Activated CD4-positive, alpha-beta T cell treated with anti-CD3 and anti-CD28 coated beads, Interleukin-2, amount 50 U/mL, for 4 hours (primary cell): ENCODE data around the gene FOXD1.
"Not testable (repeated sequence)": the region's sequence is repeated elsewhere in the genome, so short reads cannot be mapped to it uniquely, and the experiment has no call there.

Source experiments
- DNase-seq, 2 experiments: peaks; one replicate each; pipeline ENCODE4 v3.0.0-alpha.2; 2020

The FOXD1 gene

GRCh38 chr5:73460133-73460532 lies 11.6 kb upstream of the FOXD1 start:
- no peak for DNase-seq

- no peak for DNase-seq
Observed at GRCh38 chr5:73459366-73459765, 10.8 kb upstream of the FOXD1 start.

DNA sequence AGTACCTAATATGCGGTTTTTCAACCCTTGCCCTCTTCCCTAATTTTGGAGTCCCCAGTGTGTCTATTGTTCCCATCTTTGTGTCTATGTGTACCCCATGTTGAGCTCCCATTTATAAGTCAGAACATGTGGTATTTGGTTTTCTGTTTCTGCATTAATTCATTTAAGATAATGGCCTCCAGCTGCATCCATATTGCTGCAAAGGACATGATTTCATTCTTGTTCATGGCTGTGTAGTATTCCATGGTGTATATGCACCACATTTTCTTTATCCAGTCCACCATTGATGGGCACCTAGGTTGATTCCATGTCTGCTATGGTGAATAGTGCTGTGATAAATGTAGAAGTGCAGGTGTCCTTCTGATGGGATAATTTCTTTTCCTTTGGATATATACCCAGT lies 7.9 kb upstream of the FOXD1 start:
- DNase-seq = not testable (repeated sequence)

- no peak for DNase-seq
Observed at GRCh38 chr5:73454379-73455036, 5.9 kb upstream of the FOXD1 start.

DNA sequence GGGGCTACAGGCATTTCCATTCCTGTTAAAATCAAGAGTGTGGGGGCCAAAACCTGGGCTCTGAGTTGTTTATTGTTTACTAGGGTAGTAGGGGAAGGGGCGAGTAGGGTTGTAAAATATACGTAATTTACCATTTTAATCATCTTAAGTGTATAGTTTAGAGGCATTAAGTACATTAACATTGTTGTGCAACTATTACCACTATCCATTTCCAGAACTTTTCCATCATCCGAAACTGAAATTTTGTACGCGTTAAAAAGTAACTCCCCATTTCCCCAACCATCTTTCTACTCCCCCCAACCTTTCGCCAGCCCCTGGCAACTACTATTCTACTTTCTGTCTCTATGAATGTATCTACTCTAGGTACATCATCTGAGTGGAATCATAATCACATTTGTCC lies 3.6 kb upstream of the FOXD1 start:
- no peak for DNase-seq

DNA sequence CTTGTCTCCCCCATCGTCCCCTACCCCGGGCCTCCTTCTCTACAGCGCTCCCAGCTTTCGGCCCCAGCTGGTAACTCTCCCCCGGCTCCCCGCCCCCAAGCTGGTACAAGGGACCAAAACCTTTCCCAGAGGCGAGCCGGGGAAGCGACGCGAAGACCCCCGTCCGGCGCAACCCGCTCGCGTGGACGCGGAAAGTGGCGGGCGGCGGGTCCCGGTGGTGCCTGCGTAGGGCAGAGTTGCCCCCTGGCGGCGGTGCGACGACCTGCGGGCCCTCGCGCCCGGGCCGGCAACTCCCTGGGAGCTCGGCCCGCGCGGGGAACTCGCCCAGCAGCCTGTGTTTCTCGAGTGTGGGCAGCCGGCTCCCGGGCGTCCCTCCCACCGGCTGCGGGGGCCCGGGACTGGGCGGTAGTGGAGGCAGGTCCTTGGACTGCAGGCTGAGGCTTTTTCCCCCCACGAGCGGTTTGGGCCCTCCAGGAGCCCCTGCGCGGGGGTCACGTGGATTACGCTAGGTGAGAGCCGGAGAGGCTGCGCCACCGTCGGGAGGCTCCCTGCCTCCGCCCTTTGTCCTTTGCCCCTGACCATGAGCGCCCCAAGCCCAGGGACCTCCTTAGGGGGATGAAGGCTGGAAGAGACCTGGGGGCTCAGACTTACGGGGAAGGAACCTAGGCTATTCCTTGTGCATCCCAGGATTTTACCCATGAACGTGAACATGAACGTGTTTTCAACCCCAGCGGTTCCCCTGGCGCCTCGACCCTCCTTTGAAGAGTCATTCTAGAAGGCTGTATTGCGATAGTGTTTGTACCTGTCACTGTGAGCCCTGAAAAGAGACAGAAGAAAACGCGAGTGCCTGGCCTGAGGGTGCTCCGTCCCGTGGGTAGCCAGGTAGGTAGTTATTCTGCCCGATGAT lies 2.9 kb upstream of the FOXD1 start:
- DNase-seq = peak; percentile 54 to 57

DNA sequence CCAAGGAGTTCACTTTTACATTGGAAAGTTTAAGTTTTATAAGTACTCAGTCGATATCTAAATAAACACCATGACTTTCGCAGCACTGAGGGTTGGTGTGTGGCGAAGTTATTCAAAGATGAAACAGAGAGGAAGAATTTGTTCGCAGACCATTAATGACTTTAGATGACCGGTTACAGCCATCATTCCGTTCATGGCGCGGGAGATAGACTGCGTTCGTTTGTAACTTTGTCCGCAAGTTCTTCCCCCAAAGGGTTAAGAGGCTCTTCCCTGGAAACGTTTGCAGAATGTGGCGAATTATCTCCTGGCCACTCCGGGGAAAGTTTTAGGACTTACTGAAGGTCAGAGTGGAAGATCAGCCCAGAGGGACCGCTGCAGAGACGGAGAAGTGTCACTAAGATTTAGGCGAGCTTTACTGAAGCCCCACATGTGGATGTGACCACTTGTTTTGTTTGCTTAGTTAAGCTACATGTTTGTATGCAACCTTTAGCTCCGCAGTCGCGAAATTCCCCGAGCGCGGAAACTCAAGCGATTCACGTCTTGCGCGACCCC lies 2.2 kb upstream of the FOXD1 start:
- DNase-seq = no peak

DNA sequence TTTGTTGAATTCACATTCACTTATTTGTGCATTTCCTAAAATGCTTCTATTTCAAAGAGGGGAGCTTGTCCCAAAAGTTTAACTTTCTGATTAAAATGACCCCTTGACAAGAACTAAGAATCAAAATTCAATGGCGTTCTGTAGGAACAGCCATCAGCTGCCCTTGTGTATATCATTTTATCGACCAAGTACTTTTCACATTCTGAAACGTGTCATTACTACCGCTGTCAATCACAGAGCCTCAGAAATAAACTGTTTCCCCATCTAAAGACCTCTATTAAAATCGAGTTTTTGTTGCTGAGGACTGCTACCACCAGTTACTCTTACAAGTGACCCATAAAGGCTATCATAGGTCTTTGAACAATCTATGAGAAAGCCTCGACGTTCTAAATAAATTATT lies 1.6 kb upstream of the FOXD1 start:
- DNase-seq = no peak

DNA sequence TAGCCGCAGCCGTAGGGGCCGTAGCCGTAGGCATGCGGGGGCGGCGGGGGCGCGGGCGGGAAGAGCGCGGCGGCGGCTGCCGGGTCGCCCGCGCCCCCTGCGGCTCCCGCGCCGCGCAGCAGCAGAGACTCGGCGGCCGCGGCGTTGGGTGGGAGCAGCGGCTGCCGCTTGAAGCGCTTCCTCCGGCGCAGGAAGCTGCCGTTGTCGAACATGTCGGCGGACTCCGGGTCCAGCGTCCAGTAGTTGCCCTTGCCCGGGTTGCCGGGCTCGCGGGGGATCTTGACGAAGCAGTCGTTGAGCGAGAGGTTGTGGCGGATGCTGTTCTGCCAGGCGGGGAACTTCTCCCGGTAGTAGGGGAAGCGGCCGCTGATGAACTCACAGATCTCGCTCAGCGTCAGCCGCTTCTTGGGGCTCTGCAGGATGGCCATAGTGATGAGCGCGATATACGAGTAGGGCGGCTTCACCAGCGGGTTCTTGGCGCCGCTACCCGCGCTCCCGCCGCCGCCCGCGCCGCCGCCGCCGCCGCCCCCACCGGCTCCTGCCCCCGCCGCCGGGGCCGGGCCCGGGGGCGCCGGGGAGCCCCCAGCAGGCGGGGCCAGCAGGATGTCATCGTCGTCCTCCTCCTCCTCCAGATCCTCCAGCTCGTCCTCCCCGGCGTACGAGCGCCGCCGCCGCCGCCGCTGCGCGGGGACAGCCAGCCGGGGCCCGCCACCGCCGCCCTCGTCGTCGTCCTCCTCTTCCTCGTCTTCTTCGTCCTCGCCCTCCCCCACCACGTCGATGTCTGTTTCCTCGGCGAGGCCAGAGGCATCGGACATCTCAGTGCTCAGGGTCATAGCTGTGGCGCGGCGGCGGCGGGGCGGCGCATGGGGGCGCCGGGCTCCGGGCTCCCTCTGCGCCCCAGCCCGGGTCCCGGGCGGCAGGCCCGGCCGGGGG lies 781 bp downstream of the FOXD1 start:
- no peak for DNase-seq

GRCh38 chr5:73446631-73447529 lies 1.7 kb downstream of the FOXD1 start:
- DNase-seq = no peak

DNA sequence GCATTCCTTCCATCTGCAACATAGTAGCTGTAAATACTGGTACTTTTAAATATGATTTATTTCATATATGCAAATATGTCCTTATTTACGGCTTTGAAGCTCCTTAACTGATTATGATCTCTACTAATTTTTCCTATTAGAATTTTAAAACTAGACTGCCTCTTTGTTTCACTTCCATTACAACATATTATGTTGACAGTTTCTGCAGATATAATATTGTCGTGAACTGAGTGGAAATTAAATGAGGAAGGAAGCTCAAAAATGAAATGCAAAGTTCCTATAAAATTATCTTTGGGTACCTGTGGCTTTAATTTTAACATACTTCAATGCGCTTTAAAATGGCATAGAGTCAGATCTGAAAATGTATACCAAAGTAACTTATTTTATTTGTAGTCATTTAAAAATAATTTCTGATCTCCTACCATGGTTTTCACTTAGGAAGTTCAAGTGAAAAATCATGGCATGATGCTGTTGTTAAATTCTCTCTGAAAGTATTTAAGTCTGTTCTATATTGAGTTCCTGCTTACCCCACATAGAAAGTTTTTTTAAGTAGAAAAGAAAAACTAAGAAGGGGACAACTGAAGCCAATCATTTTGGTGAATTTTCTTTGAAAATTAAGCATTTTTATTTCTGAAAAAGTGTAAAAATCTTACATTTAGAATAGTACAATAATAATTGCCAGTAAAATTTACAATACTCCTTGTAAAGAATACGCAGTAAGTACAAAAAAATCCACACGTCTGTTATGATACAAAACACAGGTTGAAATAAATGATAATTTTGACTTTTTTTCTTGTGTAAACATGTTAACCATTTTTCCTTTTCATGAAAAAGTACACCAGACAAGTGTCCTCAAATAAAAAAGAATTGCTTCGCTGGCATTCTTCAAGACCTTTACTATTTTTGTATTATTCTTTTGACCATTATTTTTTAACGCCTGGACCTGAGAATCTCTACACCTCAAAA lies 2.6 kb downstream of the FOXD1 start:
- DNase-seq = no peak

DNA sequence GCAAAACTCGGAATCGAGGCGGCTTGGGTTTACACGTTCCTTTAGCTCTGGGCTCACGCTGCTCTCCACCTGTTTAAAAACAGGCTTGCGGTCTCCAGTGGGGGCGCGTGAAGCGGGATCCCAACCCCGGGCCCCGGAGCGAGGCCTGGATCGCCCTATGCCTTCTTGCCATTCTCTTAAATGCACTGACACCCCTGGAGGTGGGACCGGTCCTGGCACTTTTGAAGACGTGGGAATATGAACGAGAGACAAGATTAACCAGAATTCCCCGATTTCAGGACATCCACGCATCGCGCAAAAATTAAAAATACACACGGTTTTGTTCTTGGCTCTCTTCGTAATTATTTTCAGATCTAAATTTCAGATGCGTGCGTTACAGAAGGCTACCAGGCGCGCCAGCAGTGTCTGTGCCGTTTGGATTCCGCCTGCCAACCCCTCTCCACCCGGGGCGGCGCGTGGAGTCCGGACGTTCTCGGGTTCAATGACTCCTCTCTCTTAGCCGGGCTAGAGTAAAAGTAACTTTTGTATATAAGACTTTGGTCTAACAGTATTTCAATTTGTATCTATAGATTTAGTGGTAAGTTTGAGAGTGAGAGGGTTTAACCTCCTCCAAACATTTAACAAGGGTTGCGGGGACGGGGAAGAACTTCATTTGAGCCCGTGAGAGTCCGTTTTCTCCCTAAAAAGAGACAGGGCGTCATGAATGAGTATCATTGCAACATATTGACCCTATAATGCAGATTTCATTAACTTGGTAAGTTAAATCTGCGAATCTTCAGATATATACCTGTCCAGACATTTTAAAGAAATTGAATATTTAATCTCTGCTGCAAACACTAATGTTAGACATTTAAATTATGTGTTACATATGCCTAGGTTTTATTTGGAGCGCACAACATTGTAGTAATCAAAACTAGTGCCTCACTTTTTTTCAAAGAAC lies 3.8 kb downstream of the FOXD1 start:
- no peak for DNase-seq

GRCh38 chr5:73443829-73444498 lies 4.6 kb downstream of the FOXD1 start:
- no peak for DNase-seq

DNA sequence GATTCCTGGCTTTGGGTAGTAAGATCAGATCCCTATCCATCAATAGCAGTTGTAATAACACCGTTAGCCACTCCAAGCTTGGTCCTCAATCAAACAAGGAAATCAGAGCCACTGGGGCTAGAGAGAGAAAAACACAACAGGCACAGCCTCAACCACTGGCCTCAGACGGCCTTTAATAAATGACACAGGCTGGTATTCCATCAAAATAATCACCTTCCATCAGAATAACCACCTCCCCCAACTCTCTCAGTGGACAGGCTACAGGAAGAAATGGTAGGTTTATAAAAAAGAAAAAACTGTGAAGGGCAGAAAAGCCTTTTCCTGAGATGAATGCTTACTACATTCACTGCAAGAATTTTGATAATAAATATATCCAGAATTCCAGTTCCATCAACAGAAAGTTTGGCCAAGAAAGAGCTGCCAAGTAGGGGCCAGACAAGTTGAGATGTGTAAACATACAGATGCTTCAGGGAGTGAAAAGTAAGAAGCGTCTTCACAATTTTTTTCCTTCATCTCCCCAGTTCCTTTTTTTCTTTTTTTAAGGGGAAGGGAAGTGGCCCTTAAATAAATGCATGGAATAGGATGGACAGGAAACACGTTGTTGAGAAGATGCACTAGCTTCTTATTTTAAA lies 5.5 kb downstream of the FOXD1 start:
- no peak for DNase-seq

GRCh38 chr5:73442231-73442811 lies 6.3 kb downstream of the FOXD1 start:
- no peak for DNase-seq

- DNase-seq = no peak
Observed at GRCh38 chr5:73441378-73441777, 7.2 kb downstream of the FOXD1 start.

- DNase-seq = no peak
Observed at GRCh38 chr5:73440262-73440661, 8.3 kb downstream of the FOXD1 start.
